Esophagus squamous epithelium (tissue), 4 donors: ENCODE data around the gene DNAH1.

Experiments
- CTCF ChIP-seq, 6 experiments: fragments of 450-650 bp in 4 of 6; fragments of 200-600 bp in 2 of 6; sonication (generic) in 2 of 6; IDR thresholded peaks; one replicate each; pipeline ENCODE4 v1.5.1; 2016 to 2019; ENCODE audit warnings: antibody characterized with exemption in 6 of 6, mild to moderate bottlenecking in 4 of 6, moderate library complexity in 4 of 6
- POLR2A ChIP-seq, 4 donors: fragments of 450-650 bp; IDR thresholded peaks; one replicate each; pipeline ENCODE4 v1.6.1; 2017; ENCODE audit warnings: antibody characterized with exemption in 4 of 4, mild to moderate bottlenecking in 4 of 4, moderate library complexity in 3 of 4

GRCh38 chr3:52280050-52280461 is 36.1 kb upstream of the DNAH1 start:
- TF ChIP-seq CTCF (IDR thresholded peaks at IDR 0.05), result no peak
- no peak for TF ChIP-seq POLR2A (IDR thresholded peaks at IDR 0.05)
